NCI-H526 treated with DMSO at 0.1 percent for 48 hours (cell line): ENCODE data around the gene ZFP69.
A peak's percentile ranks its signal among the peaks of the same experiment; 100 is the strongest.

Source experiments
- DNase-seq: peaks from one replicate; lab custom pipeline; 2025; lab: John Stamatoyannopoulos, UW

ZFP69 gene

GRCh38 chr1:40508375-40509341 lies 31.6 kb downstream of the ZFP69 start, which contains the start of gene EXO5:
EXO5 (plus strand) TSS chr1:40508767; CDS start chr1:40514545, 5,778 bp downstream.
- DNase-seq = peak; percentile 74

GRCh38 chr1:40519517-40519916 lies 42.4 kb downstream of the ZFP69 start:
- no peak for DNase-seq

GRCh38 chr1:40530735-40531380 lies 53.8 kb downstream of the ZFP69 start:
- DNase-seq = no peak

- peak; percentile 98 for DNase-seq
Observed at GRCh38 chr1:40531381-40532061, 54.4 kb downstream of the ZFP69 start, which contains the start of gene ZNF684. ZNF684 (plus strand) TSS chr1:40531637; CDS start chr1:40533167, 1,530 bp downstream.

- DNase-seq = peak; percentile 43
Observed at GRCh38 chr1:40532062-40532389, 54.9 kb downstream of the ZFP69 start.

- peak; percentile 67 for DNase-seq
Observed at GRCh38 chr1:40532844-40533424, 55.8 kb downstream of the ZFP69 start.

- no peak for DNase-seq
Observed at GRCh38 chr1:40534589-40534988, 57.5 kb downstream of the ZFP69 start.

GRCh38 chr1:40535732-40536131 lies 58.6 kb downstream of the ZFP69 start:
- no peak for DNase-seq

GRCh38 chr1:40539338-40539737 lies 62.2 kb downstream of the ZFP69 start:
- no peak for DNase-seq
